GM23338 (cell line): Measurements from ENCODE around the gene MYT1.

Source experiments
- CREB1 ChIP-seq: fragments of 250-450 bp; sonication (Bioruptor Pico); IDR thresholded peaks from 2 replicates; pipeline ENCODE4 v1.5.0; 2020; ENCODE audit warnings: low read depth, mild to moderate bottlenecking, moderate library complexity
- CTCF ChIP-seq, 2 experiments: fragments of 200-600 bp in 1 of 2; sonication (generic) in 1 of 2; conservative IDR thresholded peaks; 2 replicates each; pipeline versions ENCODE4 v1.5.1 to v1.6.1; 2016 to 2017; ENCODE audit warnings: antibody characterized with exemption in 2 of 2, low read depth in 2 of 2, mild to moderate bottlenecking in 2 of 2, moderate library complexity in 1 of 2
- EZH2 ChIP-seq: fragments of 200-600 bp; sonication (generic); IDR thresholded peaks from one replicate; pipeline ENCODE4 v1.8.0; 2017; ENCODE audit warnings: antibody characterized with exemption, mild to moderate bottlenecking, low read depth; ENCODE audit not compliant: unreplicated experiment
- EZH2phosphoT487 ChIP-seq: fragments of 200-600 bp; sonication (generic); IDR thresholded peaks from one replicate; pipeline ENCODE4 v1.8.1; 2018; ENCODE audit warnings: antibody characterized with exemption; ENCODE audit not compliant: unreplicated experiment
- JUNB ChIP-seq: IDR thresholded peaks from one replicate; pipeline ENCODE4 v1.6.1; 2016; ENCODE audit warnings: antibody characterized with exemption; ENCODE audit not compliant: unreplicated experiment
- NANOG ChIP-seq: IDR thresholded peaks from 2 replicates; pipeline ENCODE4 v1.6.1; 2016; ENCODE audit warnings: antibody characterized with exemption, borderline replicate concordance
- POLR2AphosphoS5 ChIP-seq: IDR thresholded peaks from 2 replicates; pipeline ENCODE4 v1.6.1; 2016; ENCODE audit warnings: antibody characterized with exemption, low read depth
- STAT1 ChIP-seq: IDR thresholded peaks from one replicate; pipeline ENCODE4 v1.6.1; 2016; ENCODE audit warnings: antibody characterized with exemption; ENCODE audit not compliant: unreplicated experiment
- ZNF114 ChIP-seq: fragments of 250-450 bp; sonication (Bioruptor Pico); IDR thresholded peaks from 2 replicates; pipeline ENCODE4 v1.5.0; 2020; ENCODE audit warnings: mild to moderate bottlenecking, moderate library complexity
- TF ChIP-seq, protein P1 (sequence below): IDR thresholded peaks from one replicate; pipeline ENCODE4 v1.6.1; 2018; ENCODE audit warnings: antibody characterized with exemption; ENCODE audit not compliant: unreplicated experiment
- TF ChIP-seq, protein P2 (sequence below): fragments of 250-450 bp; sonication (Bioruptor Pico); IDR thresholded peaks from 2 replicates; pipeline ENCODE4 v1.5.0; 2020; ENCODE audit warnings: mild to moderate bottlenecking, moderate library complexity
- TF ChIP-seq, protein P3 (sequence below): IDR thresholded peaks from 2 replicates; pipeline ENCODE4 v1.6.1; 2016; ENCODE audit warnings: antibody characterized with exemption

GRCh38 chr20:64157878-64158277 lies 6.4 kb upstream of the MYT1 start:
- TF ChIP-seq NANOG (no peak), CTCF (conservative IDR thresholded peaks at IDR 0.05; ENCODE audit: low read depth in 2 of 2) (no peak), POLR2AphosphoS5 (no peak), EZH2phosphoT487 (no peak), EZH2 (no peak), STAT1 (no peak), CREB1 (CRISPR knock-in tag) (no peak), JUNB (no peak), ZNF114 (CRISPR knock-in tag) (no peak)
- TF ChIP-seq, protein P1, sequence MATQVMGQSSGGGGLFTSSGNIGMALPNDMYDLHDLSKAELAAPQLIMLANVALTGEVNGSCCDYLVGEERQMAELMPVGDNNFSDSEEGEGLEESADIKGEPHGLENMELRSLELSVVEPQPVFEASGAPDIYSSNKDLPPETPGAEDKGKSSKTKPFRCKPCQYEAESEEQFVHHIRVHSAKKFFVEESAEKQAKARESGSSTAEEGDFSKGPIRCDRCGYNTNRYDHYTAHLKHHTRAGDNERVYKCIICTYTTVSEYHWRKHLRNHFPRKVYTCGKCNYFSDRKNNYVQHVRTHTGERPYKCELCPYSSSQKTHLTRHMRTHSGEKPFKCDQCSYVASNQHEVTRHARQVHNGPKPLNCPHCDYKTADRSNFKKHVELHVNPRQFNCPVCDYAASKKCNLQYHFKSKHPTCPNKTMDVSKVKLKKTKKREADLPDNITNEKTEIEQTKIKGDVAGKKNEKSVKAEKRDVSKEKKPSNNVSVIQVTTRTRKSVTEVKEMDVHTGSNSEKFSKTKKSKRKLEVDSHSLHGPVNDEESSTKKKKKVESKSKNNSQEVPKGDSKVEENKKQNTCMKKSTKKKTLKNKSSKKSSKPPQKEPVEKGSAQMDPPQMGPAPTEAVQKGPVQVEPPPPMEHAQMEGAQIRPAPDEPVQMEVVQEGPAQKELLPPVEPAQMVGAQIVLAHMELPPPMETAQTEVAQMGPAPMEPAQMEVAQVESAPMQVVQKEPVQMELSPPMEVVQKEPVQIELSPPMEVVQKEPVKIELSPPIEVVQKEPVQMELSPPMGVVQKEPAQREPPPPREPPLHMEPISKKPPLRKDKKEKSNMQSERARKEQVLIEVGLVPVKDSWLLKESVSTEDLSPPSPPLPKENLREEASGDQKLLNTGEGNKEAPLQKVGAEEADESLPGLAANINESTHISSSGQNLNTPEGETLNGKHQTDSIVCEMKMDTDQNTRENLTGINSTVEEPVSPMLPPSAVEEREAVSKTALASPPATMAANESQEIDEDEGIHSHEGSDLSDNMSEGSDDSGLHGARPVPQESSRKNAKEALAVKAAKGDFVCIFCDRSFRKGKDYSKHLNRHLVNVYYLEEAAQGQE, result no peak
- TF ChIP-seq, protein P2, sequence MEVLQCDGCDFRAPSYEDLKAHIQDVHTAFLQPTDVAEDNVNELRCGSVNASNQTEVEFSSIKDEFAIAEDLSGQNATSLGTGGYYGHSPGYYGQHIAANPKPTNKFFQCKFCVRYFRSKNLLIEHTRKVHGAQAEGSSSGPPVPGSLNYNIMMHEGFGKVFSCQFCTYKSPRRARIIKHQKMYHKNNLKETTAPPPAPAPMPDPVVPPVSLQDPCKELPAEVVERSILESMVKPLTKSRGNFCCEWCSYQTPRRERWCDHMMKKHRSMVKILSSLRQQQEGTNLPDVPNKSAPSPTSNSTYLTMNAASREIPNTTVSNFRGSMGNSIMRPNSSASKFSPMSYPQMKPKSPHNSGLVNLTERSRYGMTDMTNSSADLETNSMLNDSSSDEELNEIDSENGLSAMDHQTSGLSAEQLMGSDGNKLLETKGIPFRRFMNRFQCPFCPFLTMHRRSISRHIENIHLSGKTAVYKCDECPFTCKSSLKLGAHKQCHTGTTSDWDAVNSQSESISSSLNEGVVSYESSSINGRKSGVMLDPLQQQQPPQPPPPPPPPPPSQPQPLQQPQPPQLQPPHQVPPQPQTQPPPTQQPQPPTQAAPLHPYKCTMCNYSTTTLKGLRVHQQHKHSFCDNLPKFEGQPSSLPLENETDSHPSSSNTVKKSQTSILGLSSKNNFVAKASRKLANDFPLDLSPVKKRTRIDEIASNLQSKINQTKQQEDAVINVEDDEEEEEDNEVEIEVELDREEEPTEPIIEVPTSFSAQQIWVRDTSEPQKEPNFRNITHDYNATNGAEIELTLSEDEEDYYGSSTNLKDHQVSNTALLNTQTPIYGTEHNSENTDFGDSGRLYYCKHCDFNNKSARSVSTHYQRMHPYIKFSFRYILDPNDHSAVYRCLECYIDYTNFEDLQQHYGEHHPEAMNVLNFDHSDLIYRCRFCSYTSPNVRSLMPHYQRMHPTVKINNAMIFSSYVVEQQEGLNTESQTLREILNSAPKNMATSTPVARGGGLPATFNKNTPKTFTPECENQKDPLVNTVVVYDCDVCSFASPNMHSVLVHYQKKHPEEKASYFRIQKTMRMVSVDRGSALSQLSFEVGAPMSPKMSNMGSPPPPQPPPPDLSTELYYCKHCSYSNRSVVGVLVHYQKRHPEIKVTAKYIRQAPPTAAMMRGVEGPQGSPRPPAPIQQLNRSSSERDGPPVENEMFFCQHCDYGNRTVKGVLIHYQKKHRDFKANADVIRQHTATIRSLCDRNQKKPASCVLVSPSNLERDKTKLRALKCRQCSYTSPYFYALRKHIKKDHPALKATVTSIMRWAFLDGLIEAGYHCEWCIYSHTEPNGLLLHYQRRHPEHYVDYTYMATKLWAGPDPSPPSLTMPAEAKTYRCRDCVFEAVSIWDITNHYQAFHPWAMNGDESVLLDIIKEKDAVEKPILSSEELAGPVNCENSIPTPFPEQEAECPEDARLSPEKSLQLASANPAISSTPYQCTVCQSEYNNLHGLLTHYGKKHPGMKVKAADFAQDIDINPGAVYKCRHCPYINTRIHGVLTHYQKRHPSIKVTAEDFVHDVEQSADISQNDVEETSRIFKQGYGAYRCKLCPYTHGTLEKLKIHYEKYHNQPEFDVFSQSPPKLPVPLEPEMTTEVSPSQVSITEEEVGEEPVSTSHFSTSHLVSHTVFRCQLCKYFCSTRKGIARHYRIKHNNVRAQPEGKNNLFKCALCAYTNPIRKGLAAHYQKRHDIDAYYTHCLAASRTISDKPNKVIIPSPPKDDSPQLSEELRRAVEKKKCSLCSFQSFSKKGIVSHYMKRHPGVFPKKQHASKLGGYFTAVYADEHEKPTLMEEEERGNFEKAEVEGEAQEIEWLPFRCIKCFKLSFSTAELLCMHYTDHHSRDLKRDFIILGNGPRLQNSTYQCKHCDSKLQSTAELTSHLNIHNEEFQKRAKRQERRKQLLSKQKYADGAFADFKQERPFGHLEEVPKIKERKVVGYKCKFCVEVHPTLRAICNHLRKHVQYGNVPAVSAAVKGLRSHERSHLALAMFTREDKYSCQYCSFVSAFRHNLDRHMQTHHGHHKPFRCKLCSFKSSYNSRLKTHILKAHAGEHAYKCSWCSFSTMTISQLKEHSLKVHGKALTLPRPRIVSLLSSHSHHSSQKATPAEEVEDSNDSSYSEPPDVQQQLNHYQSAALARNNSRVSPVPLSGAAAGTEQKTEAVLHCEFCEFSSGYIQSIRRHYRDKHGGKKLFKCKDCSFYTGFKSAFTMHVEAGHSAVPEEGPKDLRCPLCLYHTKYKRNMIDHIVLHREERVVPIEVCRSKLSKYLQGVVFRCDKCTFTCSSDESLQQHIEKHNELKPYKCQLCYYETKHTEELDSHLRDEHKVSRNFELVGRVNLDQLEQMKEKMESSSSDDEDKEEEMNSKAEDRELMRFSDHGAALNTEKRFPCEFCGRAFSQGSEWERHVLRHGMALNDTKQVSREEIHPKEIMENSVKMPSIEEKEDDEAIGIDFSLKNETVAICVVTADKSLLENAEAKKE (CRISPR knock-in tag), result no peak
- TF ChIP-seq, protein P3, sequence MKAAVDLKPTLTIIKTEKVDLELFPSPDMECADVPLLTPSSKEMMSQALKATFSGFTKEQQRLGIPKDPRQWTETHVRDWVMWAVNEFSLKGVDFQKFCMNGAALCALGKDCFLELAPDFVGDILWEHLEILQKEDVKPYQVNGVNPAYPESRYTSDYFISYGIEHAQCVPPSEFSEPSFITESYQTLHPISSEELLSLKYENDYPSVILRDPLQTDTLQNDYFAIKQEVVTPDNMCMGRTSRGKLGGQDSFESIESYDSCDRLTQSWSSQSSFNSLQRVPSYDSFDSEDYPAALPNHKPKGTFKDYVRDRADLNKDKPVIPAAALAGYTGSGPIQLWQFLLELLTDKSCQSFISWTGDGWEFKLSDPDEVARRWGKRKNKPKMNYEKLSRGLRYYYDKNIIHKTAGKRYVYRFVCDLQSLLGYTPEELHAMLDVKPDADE, result no peak
